IMR-90 (cell line): ENCODE measurements around the gene SIK3. TPM values are rescaled to one million over a fixed set of nuclear protein-coding genes. Genes with fewer than 3 reads are reported as not detected.

ENCODE experiments used
- BHLHE40 ChIP-seq: fragments of 150-350 bp; IDR thresholded peaks from 2 replicates; pipeline ENCODE4 v1.6.1; 2016; ENCODE audit warnings: mild to moderate bottlenecking, low read depth, low read length
- RAD21 ChIP-seq: IDR thresholded peaks from 2 replicates; pipeline ENCODE4 v1.6.1; 2012; ENCODE audit warnings: low read length, improper control_type of control experiment
- polyA plus RNA-seq, 3 experiments: library from polyadenylated mRNA; depleted of rRNA; stranded (reverse); fragments of >200 nt; gene quantifications; 2 replicates each; pipeline ENCODE4 v1.2.3, GENCODE V29; 2012; ENCODE audit warnings: low replicate concordance in 1 of 3
- total RNA-seq: library from RNA; depleted of rRNA; stranded (reverse); fragments of >200 nt; gene quantifications from 2 replicates; pipeline ENCODE4 v1.2.3, GENCODE V29; 2012
- TF ChIP-seq, protein P1 (sequence below): conservative IDR thresholded peaks from 2 replicates; pipeline ENCODE4 v1.5.1; 2012; ENCODE audit warnings: mild to moderate bottlenecking, low read depth, low read length, improper control_type of control experiment

Gene SIK3
- total and polyA plus RNA-seq, 2 of the 4 experiments (the other 2 are of a cell fraction): 8.2 to 9.1 TPM

DNA sequence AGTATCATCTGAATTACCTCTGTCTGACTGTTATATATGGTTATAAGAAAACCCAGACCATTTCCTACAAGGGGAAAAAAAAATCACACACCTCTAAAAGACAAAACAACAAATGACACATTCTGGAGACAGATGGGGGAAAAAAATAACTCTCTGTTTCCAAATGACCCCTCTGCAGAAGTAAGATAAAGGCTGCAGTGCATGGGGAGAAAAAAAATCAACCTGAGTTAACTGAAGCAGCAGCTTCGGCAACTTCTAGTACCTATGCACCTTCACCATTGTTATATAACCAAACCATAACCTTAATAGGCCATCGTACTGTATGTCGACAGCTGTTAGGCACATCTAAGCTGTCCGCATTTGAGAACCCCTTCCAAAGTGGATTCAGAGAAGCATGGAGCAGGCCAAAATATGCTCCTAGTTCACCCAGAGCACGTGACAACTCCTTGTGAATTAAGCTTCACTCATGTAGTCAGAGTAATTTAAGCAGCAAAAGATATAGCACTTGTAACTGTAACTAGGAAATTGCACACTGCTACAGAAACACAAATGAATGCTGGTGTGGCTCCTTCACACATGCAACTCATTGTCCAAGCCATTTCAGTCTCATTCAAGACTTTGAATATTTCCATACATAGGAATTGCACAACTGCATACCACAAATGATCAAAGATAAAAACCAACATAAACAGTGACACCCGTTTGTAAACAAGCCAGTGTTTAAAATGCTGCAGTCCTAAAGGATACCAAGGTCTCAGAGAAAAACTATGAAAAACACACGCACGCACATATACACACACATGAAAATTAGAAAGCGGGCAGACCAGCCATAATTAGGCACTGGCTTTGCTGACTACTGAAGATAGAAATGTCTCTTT lies 2.7 kb downstream of the SIK3 start (continued):
- TF ChIP-seq, protein P1, sequence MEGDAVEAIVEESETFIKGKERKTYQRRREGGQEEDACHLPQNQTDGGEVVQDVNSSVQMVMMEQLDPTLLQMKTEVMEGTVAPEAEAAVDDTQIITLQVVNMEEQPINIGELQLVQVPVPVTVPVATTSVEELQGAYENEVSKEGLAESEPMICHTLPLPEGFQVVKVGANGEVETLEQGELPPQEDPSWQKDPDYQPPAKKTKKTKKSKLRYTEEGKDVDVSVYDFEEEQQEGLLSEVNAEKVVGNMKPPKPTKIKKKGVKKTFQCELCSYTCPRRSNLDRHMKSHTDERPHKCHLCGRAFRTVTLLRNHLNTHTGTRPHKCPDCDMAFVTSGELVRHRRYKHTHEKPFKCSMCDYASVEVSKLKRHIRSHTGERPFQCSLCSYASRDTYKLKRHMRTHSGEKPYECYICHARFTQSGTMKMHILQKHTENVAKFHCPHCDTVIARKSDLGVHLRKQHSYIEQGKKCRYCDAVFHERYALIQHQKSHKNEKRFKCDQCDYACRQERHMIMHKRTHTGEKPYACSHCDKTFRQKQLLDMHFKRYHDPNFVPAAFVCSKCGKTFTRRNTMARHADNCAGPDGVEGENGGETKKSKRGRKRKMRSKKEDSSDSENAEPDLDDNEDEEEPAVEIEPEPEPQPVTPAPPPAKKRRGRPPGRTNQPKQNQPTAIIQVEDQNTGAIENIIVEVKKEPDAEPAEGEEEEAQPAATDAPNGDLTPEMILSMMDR: no peak
- TF ChIP-seq BHLHE40 (peak; percentile 35; the same call in 1 of the 2 replicates), RAD21 (no peak)
